Fibroblast of peridontal ligament (primary cell): ENCODE results near the gene THSD4.
A peak's percentile ranks its signal among the peaks of the same experiment; 100 is the strongest.

ENCODE experiments used
- DNase-seq: peaks from one replicate; pipeline ENCODE4 v3.0.0-alpha.2; 2010; ENCODE audit errors: extremely low read depth

Gene THSD4

GRCh38 chr15:71114887-71115566 lies at the start of gene THSD4:
TSS of gene THSD4 (plus strand) at chr15:71115471.
- peak; percentile 67 for DNase-seq

DNA sequence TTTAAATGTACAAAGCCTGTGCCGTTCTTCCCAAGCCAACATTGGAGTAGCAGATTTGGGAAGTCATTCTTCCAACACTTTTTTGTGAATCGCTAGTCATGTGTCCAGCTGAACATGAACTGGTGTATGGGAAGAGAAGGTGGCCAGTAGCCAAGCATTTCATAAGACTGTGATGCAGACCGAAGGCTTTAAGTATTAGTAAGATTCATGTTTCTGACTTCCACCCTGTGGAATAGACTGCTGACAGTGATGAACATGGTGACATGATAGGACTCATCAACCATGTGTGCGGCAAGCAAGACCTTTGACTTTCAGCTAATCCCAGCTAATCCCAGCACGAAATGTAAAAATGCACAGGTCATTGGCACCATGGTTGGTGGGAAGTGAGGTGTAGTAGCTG lies 48.3 kb upstream of the THSD4 start:
- peak; percentile 80 for DNase-seq

DNA sequence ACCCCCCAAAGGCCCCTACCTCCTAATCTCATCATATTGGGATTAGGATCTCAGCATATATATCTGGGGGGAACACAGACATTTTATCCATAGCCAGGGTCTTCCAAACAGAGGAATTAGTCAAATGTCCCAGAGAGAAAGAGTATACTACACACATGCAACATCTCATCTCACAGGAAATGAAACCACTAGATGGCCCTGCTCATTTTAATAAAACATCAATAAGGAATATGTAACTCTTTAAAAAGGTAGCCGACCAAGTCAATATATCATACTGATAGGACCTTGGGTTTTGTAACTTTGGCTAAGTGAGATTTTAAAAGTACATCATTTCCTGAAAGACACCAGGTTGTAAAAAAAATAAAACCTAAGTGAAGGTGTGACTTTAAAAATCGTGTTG lies 45.6 kb upstream of the THSD4 start:
- no peak for DNase-seq

DNA sequence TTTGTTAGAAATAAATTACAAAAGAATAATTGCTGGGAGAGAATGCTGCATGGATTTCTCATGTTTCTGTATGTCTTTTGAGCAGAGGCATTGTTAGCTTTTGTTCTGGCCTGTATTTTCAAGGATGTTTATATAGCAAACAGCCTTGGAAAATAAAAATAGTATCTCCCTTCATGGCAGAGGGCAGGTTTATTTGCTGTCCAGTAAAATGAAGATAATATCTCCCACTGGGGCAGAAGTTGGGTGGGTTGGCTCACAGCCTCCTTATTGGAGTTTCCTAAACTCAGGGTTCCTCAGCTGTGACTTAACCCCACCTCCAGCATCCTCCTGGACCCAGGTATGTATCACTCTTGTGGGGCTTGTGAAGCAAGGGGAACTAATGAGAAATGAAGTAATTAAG lies 43.7 kb upstream of the THSD4 start:
- DNase-seq, result no peak

- no peak for DNase-seq
Measured at GRCh38 chr15:71072423-71072822, 42.8 kb upstream of the THSD4 start.

GRCh38 chr15:71078506-71079207 lies 36.6 kb upstream of the THSD4 start:
- no peak for DNase-seq

DNA sequence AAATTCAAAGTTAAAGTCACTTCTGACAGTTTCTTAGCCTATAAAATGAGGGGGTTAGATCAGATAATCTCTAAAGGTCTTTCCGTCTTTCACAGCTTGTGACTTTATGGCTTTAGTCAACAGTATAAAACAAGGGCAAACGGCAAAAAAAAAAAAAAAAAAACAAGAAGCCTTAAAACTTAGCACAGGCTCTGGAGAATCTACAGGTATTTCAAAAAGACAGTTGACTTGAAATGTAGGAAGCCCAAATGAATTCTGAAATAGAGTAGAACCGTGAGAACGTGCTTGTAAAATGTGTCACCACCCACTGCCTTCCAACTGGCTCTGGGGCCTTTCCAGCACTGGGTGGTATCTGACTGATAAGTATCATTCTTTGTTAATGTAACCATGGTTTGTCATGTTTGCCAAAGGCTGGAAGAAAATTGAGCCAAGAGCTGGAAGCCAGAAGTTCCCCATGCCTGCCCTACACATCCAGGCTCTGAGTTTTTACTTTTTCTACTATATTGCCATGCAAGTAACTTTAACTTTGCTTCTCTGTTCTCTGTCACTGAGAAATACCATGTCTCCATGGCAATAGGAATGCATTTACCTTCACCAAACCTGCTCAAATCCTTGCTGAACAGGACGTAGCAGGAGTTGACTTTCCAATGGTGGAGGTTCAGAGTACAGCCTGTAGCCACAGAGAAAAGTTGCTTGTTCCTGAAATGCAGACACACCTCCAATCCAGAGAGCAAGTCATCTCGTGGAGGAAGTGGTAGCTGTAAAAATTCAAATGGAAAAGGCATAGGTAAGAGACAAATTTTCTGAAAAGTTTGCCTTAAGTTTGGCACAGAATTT lies 35.8 kb upstream of the THSD4 start:
- peak; percentile 94 for DNase-seq

DNA sequence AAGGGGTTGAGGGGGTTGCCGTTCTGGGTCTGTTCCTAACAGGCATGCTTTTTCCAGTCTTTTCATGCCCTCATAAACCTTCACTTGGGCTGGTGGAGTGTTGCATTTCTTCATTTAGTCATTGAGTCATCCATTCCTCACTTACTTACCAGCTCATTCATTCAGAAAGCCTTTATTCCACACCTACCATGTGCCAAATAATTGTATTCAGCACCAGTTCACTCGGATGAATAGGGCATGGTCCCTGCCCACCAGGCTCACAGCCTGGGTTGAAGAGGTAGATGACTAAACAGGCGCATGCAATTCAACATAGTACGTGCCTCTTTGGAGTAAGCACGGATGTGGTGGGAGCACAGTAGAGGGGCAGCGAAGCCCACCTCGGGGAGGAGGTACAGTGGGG lies 35.1 kb upstream of the THSD4 start:
- DNase-seq, result no peak

GRCh38 chr15:71080705-71081104 lies 34.6 kb upstream of the THSD4 start:
- DNase-seq, result peak; percentile 99

- no peak for DNase-seq
Measured at GRCh38 chr15:71082803-71083202, 32.5 kb upstream of the THSD4 start.

- peak; percentile 87 for DNase-seq
Measured at GRCh38 chr15:71083349-71083748, 31.9 kb upstream of the THSD4 start.

- no peak for DNase-seq
Measured at GRCh38 chr15:71084264-71084663, 31.0 kb upstream of the THSD4 start.

GRCh38 chr15:71085809-71086208 lies 29.5 kb upstream of the THSD4 start:
- DNase-seq, result no peak

- DNase-seq, result no peak
Measured at GRCh38 chr15:71088155-71088554, 27.1 kb upstream of the THSD4 start.

GRCh38 chr15:71088683-71089082 lies 26.6 kb upstream of the THSD4 start:
- DNase-seq, result no peak

- no peak for DNase-seq
Measured at GRCh38 chr15:71089801-71090200, 25.5 kb upstream of the THSD4 start.

DNA sequence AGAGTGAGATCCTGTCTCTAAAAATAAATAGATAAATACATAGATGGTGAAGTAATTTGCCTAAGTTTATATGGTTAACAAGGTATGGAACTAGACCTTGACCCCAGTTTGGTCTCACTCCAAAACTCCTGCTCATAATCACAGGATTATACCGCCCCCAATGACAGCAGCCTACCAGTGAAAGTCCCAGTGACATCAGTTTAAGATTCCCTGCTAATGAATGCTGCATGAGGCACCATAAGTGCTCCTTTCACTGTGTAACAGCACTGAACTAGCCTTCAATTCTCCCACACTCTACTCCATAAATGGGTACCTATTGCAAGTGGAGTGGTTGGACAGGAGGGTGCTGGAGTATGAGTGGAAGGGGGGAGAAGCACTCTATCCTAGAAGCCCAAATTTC lies 23.7 kb upstream of the THSD4 start:
- DNase-seq, result no peak

- DNase-seq, result no peak
Measured at GRCh38 chr15:71092056-71092600, 23.1 kb upstream of the THSD4 start.

DNA sequence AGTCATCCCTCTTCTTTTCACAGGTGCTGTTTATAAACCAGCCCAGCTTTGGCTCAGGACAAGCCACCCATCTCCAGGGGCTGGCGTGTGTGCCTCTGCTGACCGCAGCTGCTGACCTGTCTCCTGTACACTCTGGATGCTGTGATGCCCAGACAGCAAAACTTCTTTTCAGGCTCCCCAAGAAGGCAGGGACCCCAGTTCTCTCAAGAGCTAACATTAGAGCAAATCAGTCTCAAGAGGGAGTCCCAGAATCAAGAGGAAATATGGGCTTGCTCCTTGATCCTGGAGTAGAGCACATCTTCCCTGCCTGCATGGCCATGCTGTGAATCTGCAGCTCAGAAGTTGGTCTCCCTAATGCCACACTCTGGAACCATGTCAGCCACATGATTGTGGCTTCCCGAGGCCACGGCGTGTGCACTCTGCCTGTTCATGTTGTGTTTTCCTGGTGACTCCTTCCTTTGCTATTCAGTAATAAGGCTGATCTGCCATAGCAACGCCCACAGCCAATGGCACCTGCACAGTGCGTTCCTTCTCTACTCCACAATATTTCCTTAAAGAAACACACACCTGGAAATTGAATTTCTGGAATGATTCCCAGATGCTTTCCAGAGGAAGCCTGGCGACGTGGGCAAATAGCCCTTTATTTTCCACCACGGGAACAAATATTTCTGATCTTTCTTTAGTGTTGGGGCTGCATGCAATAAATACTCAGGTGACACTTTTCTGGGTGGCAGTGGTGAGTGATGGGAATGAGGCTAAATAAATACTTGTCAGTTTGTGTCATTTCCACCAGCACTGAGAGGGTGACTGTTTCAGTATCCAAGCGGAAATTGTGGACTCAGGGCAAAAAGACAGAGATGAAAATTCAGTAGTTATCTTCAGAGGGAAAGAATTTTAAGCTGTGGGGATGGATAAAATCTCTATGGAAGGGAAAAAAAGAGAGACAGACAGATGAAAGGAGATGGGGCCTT lies 21.9 kb upstream of the THSD4 start:
- DNase-seq, result peak; percentile 45

GRCh38 chr15:71094137-71094536 lies 21.1 kb upstream of the THSD4 start:
- DNase-seq, result no peak

GRCh38 chr15:71096676-71097075 lies 18.6 kb upstream of the THSD4 start:
- no peak for DNase-seq
